Measurements from ENCODE around the gene FRRS1.

GRCh38 chr1:99786751-99787501 is 20.5 kb upstream of the FRRS1 start:
- TF ChIP-seq CTCF (IDR thresholded peaks at IDR 0.05), result no peak
- TF ChIP-seq POLR2A (IDR thresholded peaks at IDR 0.05), result no peak

Measured in right lobe of liver (tissue), 4 donors.